ENCODE measurements around the gene HTR3D. TPM values are rescaled to one million over a fixed set of nuclear protein-coding genes. Genes with fewer than 3 reads are reported as not detected.

HTR3D gene
- total RNA-seq, 1 donor from 2014 or later: not detected

Other genes starting within 250 kb of the HTR3D start
- gene MAP6D1, start 206.2 kb upstream of the HTR3D start, total RNA-seq: 3.0 TPM
- gene PARL, start 146.9 kb upstream of the HTR3D start, total RNA-seq: 57.2 TPM
- 44.5 TPM for gene ABCC5, start 13.9 kb upstream of the HTR3D start, total RNA-seq
- not detected for gene HTR3C, start 21.3 kb downstream of the HTR3D start, total RNA-seq
- not detected for gene HTR3E, start 65.3 kb downstream of the HTR3D start, total RNA-seq
- 31.4 TPM for gene EIF2B5, start 103.6 kb downstream of the HTR3D start, total RNA-seq
- 60.6 TPM for gene DVL3, start 123.6 kb downstream of the HTR3D start, total RNA-seq
- 253 TPM for gene AP2M1, start 143.1 kb downstream of the HTR3D start, total RNA-seq
- gene ABCF3, start 154.5 kb downstream of the HTR3D start, total RNA-seq: 69.3 TPM
- not detected for gene VWA5B2, start 197.8 kb downstream of the HTR3D start, total RNA-seq
- gene ALG3, start 217.2 kb downstream of the HTR3D start, total RNA-seq: 14.9 TPM
- gene EEF1AKMT4, start 217.9 kb downstream of the HTR3D start, total RNA-seq: 1.6 TPM
- gene CAMK2N2, start 229.8 kb downstream of the HTR3D start, total RNA-seq: not detected
- not detected for gene ECE2, start 244.3 kb downstream of the HTR3D start, total RNA-seq

Data from Right ventricle myocardium superior (tissue), 1 donor.